K562 (cell line): Measurements from ENCODE around the gene MRPS18B. TPM values are rescaled to one million over a fixed set of nuclear protein-coding genes. Genes with fewer than 3 reads are reported as not detected.
A peak's percentile ranks its signal among the peaks of the same experiment; 100 is the strongest.

ENCODE experiments used
- ATAC-seq: fragments of 200-7000 bp; cut with Tn5 transposase; 3 replicates; pipeline ENCODE4 v1.9.1; 2020; ENCODE audit warnings: moderate library complexity
- BruUV-seq: library from RNA; stranded (reverse); fragments of 400-500 nt; replicated peaks from 2 replicates; lab custom pipeline; 2021; lab: Mats Ljungman, UMichigan
- CTCF ChIA-PET: fragments of 300-600 bp; formaldehyde crosslinking; extraction: SDS; loops from one replicate; lab custom pipeline; 2021; ENCODE audit warnings: low intra/inter-chr PET ratio; lab: Yijun Ruan, JAX
- POLR2A ChIA-PET: fragments of 300-600, 350-650 bp; sonication (Branson Sonifier 250); formaldehyde crosslinking; extraction: SDS; loops from one replicate; lab custom pipeline; 2021; ENCODE audit warnings: antibody characterized with exemption, inconsistent platforms; lab: Yijun Ruan, JAX
- DNase-seq, 4 experiments: peaks; one replicate each; pipeline versions ENCODE4 v3.0.0 to v3.0.0-alpha.2; 2011 to 2018; ENCODE audit warnings: low spot score in 3 of 4, mixed read lengths in 3 of 4; ENCODE audit errors: extremely low read depth in 1 of 4
- FAIRE-seq: peaks from 2 replicates; lab custom pipeline; 2011; peaks lifted over from hg19 to GRCh38; lab: Jason Lieb, UNC
- H2AFZ ChIP-seq: 2 replicates; pipeline ENCODE4 v1.6.0; 2011; ENCODE audit warnings: low read depth, low read length, control low read depth, inconsistent platforms
- H3K27ac ChIP-seq: fragments of 200-600 bp; 3 replicates; pipeline ENCODE4 v1.8.0; 2011; ENCODE audit warnings: low read depth, mild to moderate bottlenecking, control low read depth, inconsistent platforms, low read length, moderate library complexity, mixed read lengths; ENCODE audit errors: extremely low read depth
- H3K27me3 ChIP-seq, 2 experiments: fragments of 300-600 bp in 1 of 2; 2 replicates in 1 of 2; 3 replicates in 1 of 2; pipeline versions ENCODE4 v1.6.0 to v1.8.0; 2011; ENCODE audit warnings: inconsistent platforms in 2 of 2, low read length in 2 of 2, mild to moderate bottlenecking in 1 of 2, mixed read lengths in 1 of 2, moderate library complexity in 1 of 2; ENCODE audit not compliant: control insufficient read depth in 2 of 2, insufficient read depth in 2 of 2
- H3K36me3 ChIP-seq: fragments of 300-600 bp; 3 replicates; pipeline ENCODE4 v1.8.0; 2011; ENCODE audit warnings: mild to moderate bottlenecking, low read length, inconsistent platforms; ENCODE audit not compliant: control insufficient read depth, insufficient read depth
- H3K4me1 ChIP-seq, 2 experiments: fragments of 200-600 bp in 1 of 2; replicated peaks in 1 of 2; 2 replicates in 1 of 2; 3 replicates in 1 of 2; pipeline versions ENCODE4 v1.5.1 to v1.8.0; 2011; ENCODE audit warnings: inconsistent platforms in 2 of 2, low read length in 2 of 2, mild to moderate bottlenecking in 1 of 2, mixed read lengths in 1 of 2, moderate library complexity in 1 of 2; ENCODE audit not compliant: control insufficient read depth in 2 of 2, insufficient read depth in 2 of 2
- H3K4me2 ChIP-seq: 2 replicates; pipeline ENCODE4 v1.6.1; 2011; ENCODE audit warnings: low read length, control low read depth, inconsistent platforms, mixed read lengths; ENCODE audit not compliant: insufficient read depth
- H3K4me3 ChIP-seq: fragments of 200-600 bp; sonication (generic), shearing (Covaris generic); 2 replicates; pipeline ENCODE4 v1.5.1; 2016; ENCODE audit warnings: control low read depth, inconsistent platforms
- H3K79me2 ChIP-seq: fragments of 200-600 bp; 3 replicates; pipeline ENCODE4 v1.8.0; 2011; ENCODE audit warnings: low read length, inconsistent platforms; ENCODE audit not compliant: control insufficient read depth, insufficient read depth
- H3K9ac ChIP-seq, 2 experiments: 2 replicates each; pipeline versions ENCODE4 v1.6.0 to v1.6.1; 2011; ENCODE audit warnings: low read depth in 2 of 2, low read length in 2 of 2, control low read depth in 1 of 2, inconsistent platforms in 1 of 2, mild to moderate bottlenecking in 1 of 2, mixed read lengths in 1 of 2; ENCODE audit not compliant: insufficient read depth in 1 of 2
- H3K9me1 ChIP-seq: one replicate; pipeline ENCODE4 v1.6.0; 2011; ENCODE audit warnings: inconsistent platforms, mild to moderate bottlenecking, low read length, moderate library complexity; ENCODE audit not compliant: control insufficient read depth, insufficient read depth
- H3K9me3 ChIP-seq: replicated peaks from 2 replicates; pipeline ENCODE4 v1.5.1; 2011; ENCODE audit warnings: low read depth, low read length, inconsistent platforms; ENCODE audit not compliant: control insufficient read depth, insufficient read depth
- H4K20me1 ChIP-seq: replicated peaks from 2 replicates; pipeline ENCODE4 v1.6.1; 2011; ENCODE audit warnings: low read length, inconsistent platforms, mixed read lengths; ENCODE audit not compliant: control insufficient read depth, insufficient read depth
- EP300 ChIP-seq: IDR thresholded peaks from 2 replicates; pipeline ENCODE4 v1.6.1; 2012; ENCODE audit warnings: low read length, improper control_type of control experiment
- FUS ChIP-seq: fragments of 200-400 bp; formaldehyde crosslinking; optimal IDR thresholded peaks from 2 replicates; pipeline ENCODE3; 2017; ENCODE audit warnings: low read depth, low read length
- LCOR ChIP-seq: sonication (generic); formaldehyde crosslinking; IDR thresholded peaks from 2 replicates; pipeline ENCODE4 v1.8.0; 2022; ENCODE audit warnings: mild to moderate bottlenecking, missing genetic modification reagents
- NONO ChIP-seq, 2 experiments: fragments of 200-400 bp in 1 of 2; fragments of 450-650 bp in 1 of 2; formaldehyde crosslinking in 1 of 2; IDR thresholded peaks; 2 replicates each; pipeline ENCODE4 v1.6.1; 2017; ENCODE audit warnings: low read depth in 2 of 2, mild to moderate bottlenecking in 2 of 2, moderate library complexity in 2 of 2, low read length in 1 of 2
- ZNF696 ChIP-seq: fragments of 250-450 bp; sonication (Bioruptor Pico); conservative IDR thresholded peaks from 2 replicates; pipeline ENCODE4 v1.4.0; 2020; ENCODE audit warnings: mild to moderate bottlenecking, moderate library complexity
- ZNF707 ChIP-seq: fragments of 250-450 bp; sonication (Bioruptor Pico); conservative IDR thresholded peaks from 2 replicates; pipeline ENCODE4 v1.8.0; 2022; ENCODE audit warnings: inconsistent platforms, mild to moderate bottlenecking, moderate library complexity
- WGBS: fragments of 100-300 bp; shearing (Covaris generic); methylation state at CpG from one replicate; pipeline ENCODE4 v1.1.6; 2016; ENCODE audit warnings: low coverage, mixed read lengths; ENCODE audit not compliant: insufficient coverage; ENCODE audit errors: missing lambda C conversion rate; 5-methylcytosine and 5-hydroxymethylcytosine counted together
- in situ Hi-C: fragments of 300-500 bp; cut with MboI; formaldehyde crosslinking; loops from 4 replicates; pipeline ENCODE4 v1.15.0; 2018; ENCODE audit warnings: inconsistent platforms, mixed read lengths
- intact Hi-C: fragments of 100-400 bp; cut with micrococcal nuclease; formaldehyde crosslinking; loops from 2 replicates; pipeline ENCODE4 v1.14.2; 2022
- polyA plus RNA-seq, 8 experiments: library from polyadenylated mRNA; depleted of rRNA in 4 of 8; stranded (reverse) in 5 of 8; unstranded in 3 of 8; fragments of >200 nt; fragmentation: Nextera tagmentation in 2 of 8; fragmentation: Illumina TruSeq in 1 of 8; extraction: Ambion mirVana in 2 of 8; extraction: Trizol in 1 of 8; gene quantifications; 2 replicates each; pipeline versions ENCODE4 v1.2.1 to v1.2.3, GENCODE V29; 2011 to 2014; ENCODE audit warnings: inconsistent platforms in 1 of 8, missing spikeins in 1 of 8
- total RNA-seq, 7 experiments: library from RNA; depleted of rRNA in 6 of 7; stranded (reverse); fragments of >200 nt in 6 of 7; fragmentation: Illumina TruSeq in 2 of 7; extraction: Trizol in 2 of 7; gene quantifications; 2 replicates each; pipeline versions ENCODE4 v1.2.1 to v1.2.3, GENCODE V29; 2011 to 2021; ENCODE audit warnings: low replicate concordance in 1 of 7
- TF ChIP-seq, protein P1 (sequence below): fragments of 250-450 bp; sonication (Bioruptor Pico); IDR thresholded peaks from 2 replicates; pipeline ENCODE4 v1.5.0; 2020; ENCODE audit warnings: mild to moderate bottlenecking
- TF ChIP-seq, protein P2 (sequence below), 2 experiments: fragments of 450-650 bp; formaldehyde crosslinking in 1 of 2; IDR thresholded peaks; 2 replicates each; pipeline versions ENCODE4 v1.4.0 to v1.6.1; 2014 to 2020; ENCODE audit warnings: mild to moderate bottlenecking in 2 of 2, borderline replicate concordance in 1 of 2, low read depth in 1 of 2

Gene MRPS18B
- total and polyA plus RNA-seq, 9 of the 15 experiments (the other 6 are each of a cell fraction or from before 2014, with no cell fraction given): 132 to 383 (median 178) TPM

DNA sequence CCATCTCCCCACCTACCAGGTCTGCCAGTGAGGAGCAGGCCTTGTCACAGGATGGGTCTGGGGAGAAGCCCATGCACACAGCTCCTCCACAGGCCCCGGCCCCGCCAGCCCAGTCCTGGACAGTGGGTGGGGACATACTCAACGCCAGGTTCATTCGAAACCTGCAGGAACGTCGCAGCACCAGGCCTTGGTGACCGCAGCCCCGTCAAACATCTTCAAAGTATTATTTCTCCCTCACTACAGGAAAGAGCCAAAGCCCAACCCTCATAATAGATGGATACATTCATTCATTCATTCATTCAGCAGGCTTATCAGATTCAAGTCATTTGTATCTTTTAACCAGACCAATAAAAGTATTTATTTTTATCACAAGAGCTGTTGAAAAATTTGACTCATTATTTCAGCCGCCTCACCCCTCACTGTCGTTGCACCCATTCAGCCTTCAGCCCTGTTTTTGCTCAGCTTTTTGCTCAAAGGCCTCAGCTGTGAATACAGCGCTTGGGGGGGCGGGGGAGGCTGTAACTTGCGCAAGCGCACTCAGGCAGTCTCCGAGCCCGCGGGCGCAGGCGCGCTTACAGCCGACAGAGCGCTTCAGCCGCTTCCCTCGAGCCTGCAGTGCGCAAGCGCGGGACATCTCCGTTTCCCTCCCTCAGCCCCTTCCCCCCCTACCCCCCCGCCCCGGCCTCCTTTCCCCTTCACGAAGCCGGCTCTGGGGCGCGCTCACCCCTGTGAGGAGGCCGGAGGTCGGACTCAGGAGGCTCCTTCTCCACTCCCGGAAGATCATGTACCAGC is 29.0 kb downstream of the MRPS18B start, which contains the start of gene C6orf136:
Gene C6orf136, plus strand, starts transcription at position 684 of the 792 bp plus-strand sequence. Its CDS starts 99 bp downstream, at position 783.
- H3K4me1 ChIP-seq: peaks cover 15 to 29% of the 10 kb centered on the region in 2 experiments
- peak within 1 kb of the TSS; percentile 97 for H3K4me2 ChIP-seq
- H2AFZ ChIP-seq: peak within 1 kb of the TSS; percentile 90
- H3K79me2 ChIP-seq: peaks cover 44% of the 10 kb centered on the region
- ATAC-seq: peak; percentile 87
- no peaks in the 10 kb centered on the region for H3K9me1 ChIP-seq
- H3K36me3 ChIP-seq: peaks cover 30% of the 10 kb centered on the region
- H3K9me3 ChIP-seq: no peaks in the 10 kb centered on the region
- peak; percentile 81 for FAIRE-seq
- DNase-seq: peak; percentile 95 to 99 (median 98)
- peak within 1 kb of the TSS; percentile 68 for H3K4me3 ChIP-seq
- no peaks in the 10 kb centered on the region for H3K27me3 ChIP-seq
- TSS peak; percentile 67 for BruUV-seq
- intact Hi-C loops: loop anchor here (2.0 kb wide), 1 partner anchor 30 kb away; the partner anchor contains the start of genes MRPS18B and PPP1R10
- H3K27ac ChIP-seq: peak within 1 kb of the TSS; percentile 83
- WGBS: 2% methylated on average over 23 of the region's 37 CpGs
- peak within 1 kb of the TSS; percentile 75 to 99 for H3K9ac ChIP-seq
- ChIA-PET POLR2A (interaction anchor here (0.5 to 3.9 kb wide), 13 partner anchors 10 to 796 kb away, joined by 3 to 46 read pairs (median 5); partner anchors contain the start of genes MDC1 and MRPS18B), CTCF (interaction anchor here (0.6 kb wide), 1 partner anchor 114 kb away, joined by 5 read pairs; no protein-coding TSS in a partner anchor)
- in situ Hi-C loops: no loop called here
- H4K20me1 ChIP-seq: no peaks in the 10 kb centered on the region
- TF ChIP-seq EP300: no peak
- TF ChIP-seq, protein P1, sequence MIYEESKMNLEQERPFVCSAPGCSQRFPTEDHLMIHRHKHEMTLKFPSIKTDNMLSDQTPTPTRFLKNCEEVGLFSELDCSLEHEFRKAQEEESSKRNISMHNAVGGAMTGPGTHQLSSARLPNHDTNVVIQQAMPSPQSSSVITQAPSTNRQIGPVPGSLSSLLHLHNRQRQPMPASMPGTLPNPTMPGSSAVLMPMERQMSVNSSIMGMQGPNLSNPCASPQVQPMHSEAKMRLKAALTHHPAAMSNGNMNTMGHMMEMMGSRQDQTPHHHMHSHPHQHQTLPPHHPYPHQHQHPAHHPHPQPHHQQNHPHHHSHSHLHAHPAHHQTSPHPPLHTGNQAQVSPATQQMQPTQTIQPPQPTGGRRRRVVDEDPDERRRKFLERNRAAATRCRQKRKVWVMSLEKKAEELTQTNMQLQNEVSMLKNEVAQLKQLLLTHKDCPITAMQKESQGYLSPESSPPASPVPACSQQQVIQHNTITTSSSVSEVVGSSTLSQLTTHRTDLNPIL (CRISPR knock-in tag): no peak
- TF ChIP-seq, protein P2, sequence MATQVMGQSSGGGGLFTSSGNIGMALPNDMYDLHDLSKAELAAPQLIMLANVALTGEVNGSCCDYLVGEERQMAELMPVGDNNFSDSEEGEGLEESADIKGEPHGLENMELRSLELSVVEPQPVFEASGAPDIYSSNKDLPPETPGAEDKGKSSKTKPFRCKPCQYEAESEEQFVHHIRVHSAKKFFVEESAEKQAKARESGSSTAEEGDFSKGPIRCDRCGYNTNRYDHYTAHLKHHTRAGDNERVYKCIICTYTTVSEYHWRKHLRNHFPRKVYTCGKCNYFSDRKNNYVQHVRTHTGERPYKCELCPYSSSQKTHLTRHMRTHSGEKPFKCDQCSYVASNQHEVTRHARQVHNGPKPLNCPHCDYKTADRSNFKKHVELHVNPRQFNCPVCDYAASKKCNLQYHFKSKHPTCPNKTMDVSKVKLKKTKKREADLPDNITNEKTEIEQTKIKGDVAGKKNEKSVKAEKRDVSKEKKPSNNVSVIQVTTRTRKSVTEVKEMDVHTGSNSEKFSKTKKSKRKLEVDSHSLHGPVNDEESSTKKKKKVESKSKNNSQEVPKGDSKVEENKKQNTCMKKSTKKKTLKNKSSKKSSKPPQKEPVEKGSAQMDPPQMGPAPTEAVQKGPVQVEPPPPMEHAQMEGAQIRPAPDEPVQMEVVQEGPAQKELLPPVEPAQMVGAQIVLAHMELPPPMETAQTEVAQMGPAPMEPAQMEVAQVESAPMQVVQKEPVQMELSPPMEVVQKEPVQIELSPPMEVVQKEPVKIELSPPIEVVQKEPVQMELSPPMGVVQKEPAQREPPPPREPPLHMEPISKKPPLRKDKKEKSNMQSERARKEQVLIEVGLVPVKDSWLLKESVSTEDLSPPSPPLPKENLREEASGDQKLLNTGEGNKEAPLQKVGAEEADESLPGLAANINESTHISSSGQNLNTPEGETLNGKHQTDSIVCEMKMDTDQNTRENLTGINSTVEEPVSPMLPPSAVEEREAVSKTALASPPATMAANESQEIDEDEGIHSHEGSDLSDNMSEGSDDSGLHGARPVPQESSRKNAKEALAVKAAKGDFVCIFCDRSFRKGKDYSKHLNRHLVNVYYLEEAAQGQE (IDR thresholded peaks at IDR 0.05; ENCODE audit: borderline replicate concordance): no peak
- TF ChIP-seq, protein P2 (CRISPR knock-in tag; IDR thresholded peaks at IDR 0.05; ENCODE audit: low read depth): no peak
- TF ChIP-seq FUS: no peak
- TF ChIP-seq LCOR: peak; percentile 54; the same call in 1 of the 2 replicates
- no peak for TF ChIP-seq ZNF707 (CRISPR knock-in tag)
- TF ChIP-seq ZNF696 (CRISPR knock-in tag): no peak
- TF ChIP-seq NONO (IDR thresholded peaks at IDR 0.05; ENCODE audit: low read depth in 2 of 2, low read length in 1 of 2): 0 out of 4 replicates have a peak, but pooled peaks of 1 of the 2 experiments have one; percentile 25
